GM12892 (cell line): Measurements from ENCODE around the gene EXT2.

Source experiments
- DNase-seq: peaks from one replicate; pipeline ENCODE4 v3.0.0; 2011; ENCODE audit not compliant: insufficient read length
- FAIRE-seq: peaks from 2 replicates; lab custom pipeline; 2011; peaks lifted over from hg19 to GRCh38; lab: Jason Lieb, UNC
- POLR2A ChIP-seq: IDR thresholded peaks from 2 replicates; pipeline ENCODE4 v1.6.1; 2011; ENCODE audit warnings: low read depth, low read length, control low read depth
- POLR2AphosphoS5 ChIP-seq: IDR thresholded peaks from 2 replicates; pipeline ENCODE4 v1.6.1; 2011; ENCODE audit warnings: low read depth, low read length, control low read depth
- TAF1 ChIP-seq: IDR thresholded peaks from 2 replicates; pipeline ENCODE4 v1.6.1; 2011; ENCODE audit warnings: low read depth, mild to moderate bottlenecking, control low read depth, low read length, borderline replicate concordance

Gene EXT2

GRCh38 chr11:44157019-44157418 lies 61.5 kb downstream of the EXT2 start:
- no peak for FAIRE-seq
- DNase-seq: no peak
- no peak for TF ChIP-seq POLR2A
- no peak for TF ChIP-seq TAF1
- TF ChIP-seq POLR2AphosphoS5: no peak

- no peak for TF ChIP-seq POLR2AphosphoS5
- TF ChIP-seq POLR2A: no peak
- no peak for TF ChIP-seq TAF1
- DNase-seq (no peak), FAIRE-seq (no peak)
Observed at GRCh38 chr11:44158384-44158783, 62.9 kb downstream of the EXT2 start.

- TF ChIP-seq POLR2AphosphoS5 (no peak), TAF1 (no peak), POLR2A (no peak)
- DNase-seq (no peak), FAIRE-seq (peak; percentile 61)
Observed at GRCh38 chr11:44159848-44160721, 64.6 kb downstream of the EXT2 start.

- DNase-seq: no peak
- FAIRE-seq: no peak
- TF ChIP-seq POLR2A (no peak), POLR2AphosphoS5 (no peak), TAF1 (no peak)
Observed at GRCh38 chr11:44162004-44162403, 66.5 kb downstream of the EXT2 start.

GRCh38 chr11:44162662-44163061 lies 67.2 kb downstream of the EXT2 start:
- no peak for TF ChIP-seq TAF1
- no peak for TF ChIP-seq POLR2AphosphoS5
- TF ChIP-seq POLR2A: no peak
- DNase-seq (no peak), FAIRE-seq (no peak)

GRCh38 chr11:44165432-44165831 lies 70.0 kb downstream of the EXT2 start:
- FAIRE-seq: no peak
- no peak for DNase-seq
- TF ChIP-seq POLR2A (no peak), TAF1 (no peak), POLR2AphosphoS5 (no peak)

- FAIRE-seq: no peak
- TF ChIP-seq POLR2AphosphoS5 (no peak), POLR2A (no peak), TAF1 (no peak)
- DNase-seq: no peak
Observed at GRCh38 chr11:44167046-44167445, 71.6 kb downstream of the EXT2 start.

GRCh38 chr11:44171518-44171917 lies 76.0 kb downstream of the EXT2 start:
- FAIRE-seq: no peak
- no peak for DNase-seq
- no peak for TF ChIP-seq POLR2AphosphoS5
- TF ChIP-seq TAF1: no peak
- TF ChIP-seq POLR2A: no peak

- TF ChIP-seq POLR2A (no peak), TAF1 (no peak), POLR2AphosphoS5 (no peak)
- DNase-seq (no peak), FAIRE-seq (no peak)
Observed at GRCh38 chr11:44172966-44173365, 77.5 kb downstream of the EXT2 start.

GRCh38 chr11:44174842-44175241 lies 79.4 kb downstream of the EXT2 start:
- no peak for FAIRE-seq
- TF ChIP-seq POLR2AphosphoS5 (no peak), POLR2A (no peak), TAF1 (no peak)
- no peak for DNase-seq

GRCh38 chr11:44176546-44177213 lies 81.2 kb downstream of the EXT2 start:
- FAIRE-seq: no peak
- no peak for DNase-seq
- TF ChIP-seq POLR2A (no peak), TAF1 (no peak), POLR2AphosphoS5 (no peak)
